Endothelial cell of hepatic sinusoid (primary cell): ENCODE data around the gene C6orf89.

Experiments
- in situ Hi-C: cut with HindIII; loops from 2 replicates; pipeline ENCODE4 v1.10.0; 2017; ENCODE audit warnings: low sequenced_read_pairs

Gene C6orf89

DNA sequence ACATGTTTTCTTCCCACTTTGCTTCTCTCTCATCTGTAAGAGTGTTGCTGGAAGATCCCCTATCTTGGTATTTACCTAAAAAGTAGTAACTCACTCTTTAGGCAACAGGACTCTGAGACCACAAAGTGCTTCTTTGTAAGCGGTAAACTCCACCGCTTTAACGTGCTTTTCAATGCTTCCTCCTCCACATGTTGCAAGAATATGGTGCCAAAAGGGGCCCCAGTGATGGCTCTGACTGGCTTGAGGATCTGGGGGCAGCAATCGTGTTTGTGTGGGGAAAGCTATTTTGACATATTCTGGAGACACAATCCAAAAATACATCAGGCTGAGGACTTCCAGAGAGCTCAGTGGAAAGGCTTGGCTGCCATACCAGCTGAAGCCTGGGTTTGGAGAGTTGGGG, 34.1 kb upstream of the C6orf89 start:
- in situ Hi-C loops: loop anchor here (5.0 kb wide), 1 partner anchor 39 kb away; no protein-coding TSS in a partner anchor

DNA sequence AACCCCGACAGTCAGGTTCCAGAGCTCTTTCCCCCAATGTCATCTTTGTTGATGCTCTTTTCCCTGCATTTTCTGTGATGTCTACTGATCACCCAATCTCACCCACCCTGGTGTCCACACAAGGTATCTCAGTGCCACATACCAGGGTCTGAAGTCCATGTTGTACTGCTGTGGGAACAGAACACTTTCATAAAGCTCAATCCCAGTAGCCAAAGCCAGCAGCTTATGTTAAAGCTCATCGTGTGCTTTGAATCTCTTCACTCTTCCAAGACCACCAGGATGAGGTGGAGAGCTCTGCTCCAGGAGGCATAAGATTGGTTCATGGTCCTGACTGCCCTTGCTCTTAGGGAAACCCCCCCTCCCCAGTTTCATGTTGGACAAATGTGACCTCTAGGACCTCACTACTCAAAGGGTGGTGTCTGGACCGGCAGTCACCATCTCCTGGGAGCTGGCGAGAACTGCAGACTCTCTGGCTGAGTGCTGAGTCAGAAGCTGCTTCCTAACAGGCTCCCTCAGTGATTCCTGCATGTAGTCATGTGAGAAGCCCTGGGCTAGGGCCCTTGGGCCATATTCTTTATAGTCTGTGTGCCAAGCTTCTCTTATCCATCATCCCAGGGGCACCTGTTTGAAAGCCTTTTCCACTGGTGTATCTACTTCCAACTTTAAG, 33.1 kb upstream of the C6orf89 start:
- in situ Hi-C loops: loop anchor here (5.0 kb wide), 1 partner anchor 40 kb away; no protein-coding TSS in a partner anchor

DNA sequence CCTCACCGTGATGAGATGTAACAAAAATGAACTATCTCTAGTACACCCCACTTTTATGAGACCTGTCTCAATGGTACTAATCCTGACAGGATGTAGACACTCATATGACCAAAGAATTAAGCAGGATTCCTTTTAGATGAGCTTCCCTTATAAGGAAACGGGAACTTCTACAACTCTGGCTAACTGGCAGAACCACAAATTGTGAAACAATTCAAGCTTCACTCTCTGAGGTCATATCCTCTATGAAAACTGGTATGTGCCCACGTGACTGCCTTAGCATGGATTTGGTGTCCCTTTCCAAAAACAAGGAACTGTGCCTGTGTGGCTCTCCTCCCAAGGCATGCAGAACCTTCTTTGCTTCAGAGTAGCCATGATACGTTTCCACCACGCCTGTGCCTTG, 32.4 kb upstream of the C6orf89 start:
- in situ Hi-C loops: loop anchor here (5.0 kb wide), 1 partner anchor 41 kb away; no protein-coding TSS in a partner anchor

DNA sequence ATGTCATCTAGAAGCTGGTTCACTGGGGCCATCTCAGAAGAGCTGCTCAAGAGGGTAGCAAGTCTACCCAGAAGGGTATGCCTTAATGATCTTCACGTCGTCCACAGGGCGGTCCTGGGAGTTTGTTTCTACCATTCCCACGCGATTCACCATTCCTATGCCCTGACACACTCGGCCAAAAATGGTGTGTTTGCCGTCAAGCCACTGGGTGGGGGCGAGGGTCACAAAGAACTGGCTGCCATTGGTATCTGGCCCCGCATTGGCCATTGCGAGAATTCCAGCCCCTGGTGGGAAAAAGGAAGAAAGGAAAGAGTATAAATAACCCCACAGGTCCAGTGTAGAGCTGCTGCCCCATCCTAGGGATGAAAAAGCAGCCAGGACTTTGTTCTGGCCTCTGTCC, 30.0 kb upstream of the C6orf89 start:
- in situ Hi-C loops: no loop called here

DNA sequence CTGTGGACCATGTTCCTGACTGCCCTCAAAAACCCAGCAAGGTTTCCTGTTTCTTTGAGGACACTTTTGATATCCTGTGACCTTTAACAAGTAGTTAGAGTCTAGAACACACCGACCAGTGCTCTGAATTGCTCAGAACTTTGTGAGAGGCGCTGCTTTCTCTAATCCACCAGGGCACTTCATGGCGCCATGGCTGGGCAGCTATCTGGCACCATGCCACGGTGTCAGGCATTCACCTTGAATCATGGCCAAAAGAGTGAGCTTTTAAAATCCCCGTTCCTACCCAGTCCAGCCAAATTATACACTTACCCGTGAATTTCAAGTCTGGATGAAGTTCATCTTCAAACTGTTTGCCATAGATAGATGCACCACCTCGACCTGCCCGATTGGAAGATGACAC, 29.5 kb upstream of the C6orf89 start:
- in situ Hi-C loops: no loop called here

DNA sequence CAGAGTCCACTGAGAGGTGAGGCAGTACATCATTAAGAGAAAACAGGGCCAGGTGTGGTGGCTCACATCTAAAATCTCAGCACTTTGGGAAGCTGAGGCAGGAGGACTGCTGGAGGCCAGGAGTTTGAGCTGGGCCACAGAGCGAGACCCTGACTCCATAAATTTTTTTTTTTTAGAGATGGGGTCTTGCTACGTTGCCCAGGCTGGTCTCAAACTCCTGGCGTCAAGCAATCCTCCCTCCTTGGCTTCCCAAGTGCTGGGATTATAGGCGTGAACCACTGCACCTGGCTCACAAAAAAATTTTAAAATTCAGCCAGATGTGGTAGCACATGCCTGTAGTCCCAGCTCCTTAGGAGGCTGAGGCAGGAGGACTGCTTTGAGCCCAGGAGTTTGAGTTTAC, 28.4 kb upstream of the C6orf89 start:
- in situ Hi-C loops: no loop called here

DNA sequence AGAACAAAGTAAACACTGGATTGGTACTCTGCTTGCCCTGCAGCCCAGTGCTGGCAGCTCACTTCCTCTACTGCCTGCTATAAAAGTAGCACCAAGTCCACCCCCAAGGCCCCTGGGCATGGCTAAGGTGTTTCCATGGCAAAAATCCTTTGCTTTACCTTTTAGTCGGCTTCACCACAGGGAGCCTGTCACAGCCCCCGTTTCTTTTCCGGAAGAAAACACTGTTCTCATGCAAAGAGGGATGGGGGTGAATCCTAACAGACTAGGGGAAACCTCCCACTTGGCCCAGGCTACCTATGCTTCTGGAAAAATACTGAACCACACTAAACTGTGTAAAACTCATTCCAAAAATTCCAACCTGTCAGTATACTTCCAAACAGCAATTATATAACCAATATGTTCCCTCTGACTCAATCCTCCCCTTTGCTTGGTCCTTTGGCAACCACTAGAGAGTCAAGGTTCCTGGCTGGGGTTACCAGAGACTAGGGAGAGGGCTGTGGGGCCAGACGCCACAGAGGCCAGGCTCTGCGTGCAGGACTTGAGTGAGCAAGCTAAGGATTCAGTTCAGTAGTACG, 27.3 kb upstream of the C6orf89 start:
- in situ Hi-C loops: no loop called here

DNA sequence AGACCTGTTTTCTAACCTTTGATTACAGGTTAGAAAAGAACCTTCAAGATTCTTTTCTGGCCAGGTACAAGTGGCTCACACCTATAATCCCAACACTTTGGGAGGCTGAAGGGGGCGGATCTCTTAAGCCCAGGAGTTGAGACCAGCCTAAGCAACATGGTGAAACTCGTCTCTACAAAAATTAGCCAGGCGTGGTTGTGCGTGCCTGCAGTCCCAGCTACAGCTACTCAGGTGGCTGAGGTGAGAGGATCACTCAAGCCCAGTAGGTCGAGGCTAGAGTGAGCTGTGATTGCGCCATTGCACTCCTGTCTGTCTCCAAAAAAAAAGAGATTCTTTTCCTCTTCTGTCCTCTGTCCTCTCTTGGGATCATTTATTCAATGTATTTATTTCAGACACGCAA, 25.6 kb upstream of the C6orf89 start:
- in situ Hi-C loops: loop anchor here (5.0 kb wide), 1 partner anchor 47 kb away; no protein-coding TSS in a partner anchor

DNA sequence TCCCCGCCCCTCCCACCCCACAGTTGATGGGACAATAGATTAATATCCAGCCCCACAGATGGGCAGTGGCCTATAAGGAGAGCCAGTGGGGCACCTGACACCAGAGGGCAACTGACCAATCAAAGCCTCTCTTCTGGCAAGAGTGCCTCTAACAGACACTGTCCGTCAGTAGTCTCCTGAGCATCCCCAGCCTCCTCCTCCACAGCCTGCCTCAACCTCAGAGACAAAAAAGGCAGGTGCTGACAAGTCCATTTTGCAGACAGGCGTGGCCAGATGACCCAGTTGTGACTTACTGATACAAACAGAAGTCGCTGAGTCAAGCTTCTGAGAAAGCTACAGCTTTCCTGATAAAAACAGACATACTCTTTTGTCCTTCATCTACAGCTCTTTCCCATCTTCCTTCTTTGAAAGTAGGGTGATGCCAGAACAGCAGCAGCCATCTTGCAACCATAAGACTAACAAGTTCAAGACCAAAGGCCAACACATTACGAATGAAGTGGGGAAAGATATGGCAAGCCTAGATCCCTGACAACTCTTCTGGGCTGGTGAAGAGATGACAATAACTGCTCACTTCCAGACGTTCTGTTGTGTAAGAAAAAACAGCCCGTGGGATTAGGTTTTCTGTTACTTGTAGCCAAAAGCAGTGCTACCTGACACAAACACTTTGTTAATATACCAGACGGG, 23.4 kb upstream of the C6orf89 start:
- in situ Hi-C loops: loop anchor here (5.0 kb wide), 1 partner anchor 45 kb away; no protein-coding TSS in a partner anchor

DNA sequence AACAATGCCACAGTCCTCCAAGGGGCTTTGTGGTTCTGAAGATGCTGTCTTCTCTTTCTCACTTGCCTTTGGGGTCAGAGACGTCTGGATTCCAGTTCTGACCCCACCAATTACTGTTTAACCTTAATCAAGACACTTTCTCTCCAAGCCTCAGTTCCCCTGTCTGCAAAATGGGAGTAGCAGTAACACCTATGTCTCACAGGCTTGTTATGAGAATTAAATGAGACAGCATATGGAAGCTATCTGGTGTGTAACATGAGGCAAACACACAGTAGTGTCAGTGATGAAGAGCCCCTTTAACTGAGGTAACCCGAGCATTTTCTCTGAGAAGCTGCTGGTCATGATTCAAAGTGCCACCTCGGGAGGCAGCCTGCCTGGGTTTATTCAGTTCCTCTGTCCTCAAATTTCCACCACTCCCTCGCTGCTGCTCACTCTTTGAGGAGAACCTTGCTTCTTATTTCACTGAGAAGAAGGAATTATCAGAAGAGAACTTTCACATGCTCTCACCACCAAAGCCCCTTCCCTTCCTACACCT, 22.8 kb upstream of the C6orf89 start:
- in situ Hi-C loops: loop anchor here (5.0 kb wide), 1 partner anchor 44 kb away; no protein-coding TSS in a partner anchor

DNA sequence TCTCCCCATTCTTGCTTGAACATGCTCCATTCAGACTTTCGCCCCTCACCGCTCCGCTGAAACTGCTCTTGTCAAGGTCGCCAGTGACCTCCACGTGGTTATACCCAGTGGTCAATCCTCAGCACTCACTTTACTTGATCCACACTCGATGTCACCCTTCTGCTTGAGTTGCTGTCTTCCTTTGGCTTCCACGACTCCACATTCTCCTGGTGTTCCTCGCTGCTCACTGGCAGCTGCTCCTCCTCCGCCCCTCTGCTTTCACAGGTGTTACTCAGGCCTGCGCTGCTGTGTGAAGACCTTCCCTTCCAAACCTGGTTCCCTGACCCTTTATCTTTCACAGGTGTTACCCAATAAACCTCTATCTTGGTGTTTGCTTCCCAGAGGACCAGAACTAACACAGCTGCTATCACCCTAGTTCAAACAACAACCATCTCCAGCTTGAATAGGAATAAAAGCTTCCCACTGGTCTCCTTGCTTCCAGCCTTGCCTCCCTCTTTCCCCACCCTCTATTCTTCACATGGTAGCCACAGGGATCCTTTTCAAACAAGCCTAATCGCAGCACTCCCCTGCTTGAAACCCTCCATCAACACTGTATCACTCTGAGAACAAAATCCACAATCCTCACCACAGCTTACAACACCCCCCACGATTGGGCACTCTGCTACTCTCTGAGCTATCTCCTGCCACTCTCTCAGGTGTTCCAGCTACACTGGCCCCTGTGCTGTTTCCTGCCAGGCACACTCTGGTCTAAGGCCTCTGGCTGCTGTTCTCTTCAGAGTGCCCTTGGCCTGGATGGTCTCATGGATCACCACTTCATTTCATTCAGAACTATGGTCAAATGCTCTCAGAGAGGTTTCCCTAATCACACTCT, 21.8 kb upstream of the C6orf89 start:
- in situ Hi-C loops: loop anchor here (5.0 kb wide), 1 partner anchor 43 kb away; no protein-coding TSS in a partner anchor

DNA sequence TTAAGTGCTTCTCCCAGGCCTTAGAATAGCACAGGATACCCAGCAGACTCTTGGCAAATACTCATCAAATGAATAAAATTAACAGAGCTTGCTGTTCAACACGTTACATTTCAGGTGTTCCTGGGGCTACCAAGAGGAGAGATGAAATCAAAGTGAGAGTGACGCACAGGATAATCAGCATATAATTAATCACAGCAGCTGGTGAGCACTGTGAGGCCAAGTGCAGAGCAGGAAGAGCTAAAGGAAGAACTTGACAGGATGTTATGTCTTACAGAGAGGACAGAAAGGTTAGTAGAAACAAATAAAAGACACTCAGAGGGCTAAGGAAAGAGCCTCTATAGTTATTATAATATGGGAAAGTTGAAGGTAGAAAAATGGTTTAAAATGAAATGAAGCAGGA, 19.9 kb upstream of the C6orf89 start:
- in situ Hi-C loops: no loop called here

DNA sequence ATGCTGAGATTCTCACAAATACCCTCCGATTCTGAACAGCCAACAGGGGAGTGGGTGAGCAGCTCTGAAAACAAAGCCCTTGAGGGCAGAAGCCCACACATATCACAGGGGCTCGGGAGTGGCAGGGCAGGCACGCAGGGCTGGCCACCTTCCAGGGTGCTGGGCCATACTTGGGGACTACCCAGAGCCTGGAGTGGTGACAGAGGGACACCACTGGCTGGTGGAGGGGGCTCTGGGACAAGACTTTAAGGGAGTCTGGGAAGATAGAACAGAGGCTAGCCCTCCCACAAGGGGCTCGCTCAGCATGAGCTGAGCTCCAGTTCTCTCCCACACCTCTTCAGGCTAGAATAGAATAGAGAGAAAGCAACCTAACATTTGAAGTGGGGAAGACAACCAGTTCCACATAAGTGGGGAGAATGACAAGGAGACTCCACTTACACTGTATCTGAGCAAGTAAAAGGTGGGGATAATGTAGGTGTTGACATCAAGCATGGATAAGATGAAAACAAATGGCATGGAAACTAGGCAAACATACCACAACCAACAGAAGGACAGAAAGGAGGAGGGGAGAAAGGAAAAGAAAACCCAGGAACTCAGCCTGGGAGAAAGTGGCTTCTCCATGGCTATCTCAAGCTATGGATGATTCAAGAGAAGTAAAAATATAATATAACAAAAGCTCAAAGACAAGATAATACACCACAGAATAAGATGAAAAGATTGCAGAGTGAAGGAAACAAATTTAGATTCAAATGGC, 18.1 kb upstream of the C6orf89 start:
- in situ Hi-C loops: no loop called here

DNA sequence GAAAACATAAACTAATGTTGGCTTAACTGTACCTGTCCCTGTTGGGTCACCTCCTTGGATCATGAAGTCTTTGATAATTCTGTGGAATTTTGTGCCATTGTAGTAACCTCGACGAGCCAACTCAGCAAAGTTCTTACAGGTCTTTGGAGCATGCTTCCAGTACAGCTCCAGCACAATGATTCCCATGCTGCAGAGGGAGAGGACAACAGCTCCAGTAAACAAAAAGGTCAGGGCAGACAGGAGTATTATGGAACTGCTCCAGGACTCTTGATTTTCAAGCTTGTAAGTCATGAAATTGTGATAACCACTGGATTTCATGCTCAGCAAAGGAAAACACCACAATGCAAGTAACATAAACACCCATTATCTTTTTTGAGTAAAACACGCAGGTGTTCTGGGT, 14.1 kb upstream of the C6orf89 start:
- in situ Hi-C loops: no loop called here

DNA sequence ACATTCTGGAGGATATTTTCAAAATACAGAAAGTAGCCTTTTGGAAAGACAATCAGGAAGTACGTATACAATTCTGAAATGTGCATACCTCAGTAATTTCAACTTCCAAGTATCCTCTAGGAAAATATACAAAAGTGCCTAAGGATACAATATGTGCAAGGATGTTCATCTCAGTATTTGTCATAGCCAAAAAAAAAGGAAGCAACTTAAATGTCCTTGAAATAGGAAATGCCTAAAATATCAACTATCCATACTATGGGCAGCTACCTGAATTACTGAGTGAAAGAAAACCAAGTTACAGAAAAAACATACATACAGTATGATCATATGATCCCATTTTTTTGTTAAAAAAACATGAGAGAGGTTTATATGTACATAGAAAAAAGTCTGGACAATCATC, 12.6 kb upstream of the C6orf89 start:
- in situ Hi-C loops: no loop called here

DNA sequence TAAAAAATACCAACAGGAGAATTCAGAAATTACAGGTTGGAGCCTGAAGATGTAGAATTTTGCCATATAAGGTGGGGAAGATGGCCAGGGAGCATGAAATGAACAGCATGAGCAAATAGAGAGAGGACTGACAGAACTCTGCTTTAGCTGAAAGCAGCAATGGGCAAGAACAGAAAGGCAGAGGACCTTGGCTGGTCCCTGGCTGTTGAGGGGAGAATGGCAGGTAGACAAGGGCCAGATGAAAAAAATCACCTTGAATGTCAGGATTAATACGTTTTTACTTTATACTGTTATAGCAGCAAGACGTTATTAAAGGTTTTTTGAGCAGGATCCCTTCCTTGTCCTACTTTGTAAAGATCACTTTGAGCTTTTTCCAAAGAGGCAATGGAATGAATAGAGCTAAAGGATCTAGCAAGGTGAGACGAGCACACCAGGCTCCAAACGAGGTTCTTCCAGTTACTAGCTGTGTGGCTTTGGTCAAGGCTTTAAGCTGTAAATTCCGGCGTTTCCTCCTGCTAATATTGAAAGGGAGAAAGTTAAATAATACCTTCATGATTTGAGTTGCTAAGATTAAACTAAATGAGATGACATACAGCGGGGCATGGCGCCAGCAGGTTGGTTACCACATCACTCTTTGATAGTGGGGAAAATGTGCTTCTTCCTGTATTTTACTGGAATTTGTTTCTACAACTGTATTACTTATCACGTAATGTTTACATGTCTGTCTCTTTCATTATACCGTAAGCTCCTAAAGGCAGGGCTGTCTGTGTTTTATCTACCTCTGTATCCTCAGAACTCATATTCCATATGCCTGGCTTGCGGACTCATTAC, 11.9 kb upstream of the C6orf89 start:
- in situ Hi-C loops: no loop called here

DNA sequence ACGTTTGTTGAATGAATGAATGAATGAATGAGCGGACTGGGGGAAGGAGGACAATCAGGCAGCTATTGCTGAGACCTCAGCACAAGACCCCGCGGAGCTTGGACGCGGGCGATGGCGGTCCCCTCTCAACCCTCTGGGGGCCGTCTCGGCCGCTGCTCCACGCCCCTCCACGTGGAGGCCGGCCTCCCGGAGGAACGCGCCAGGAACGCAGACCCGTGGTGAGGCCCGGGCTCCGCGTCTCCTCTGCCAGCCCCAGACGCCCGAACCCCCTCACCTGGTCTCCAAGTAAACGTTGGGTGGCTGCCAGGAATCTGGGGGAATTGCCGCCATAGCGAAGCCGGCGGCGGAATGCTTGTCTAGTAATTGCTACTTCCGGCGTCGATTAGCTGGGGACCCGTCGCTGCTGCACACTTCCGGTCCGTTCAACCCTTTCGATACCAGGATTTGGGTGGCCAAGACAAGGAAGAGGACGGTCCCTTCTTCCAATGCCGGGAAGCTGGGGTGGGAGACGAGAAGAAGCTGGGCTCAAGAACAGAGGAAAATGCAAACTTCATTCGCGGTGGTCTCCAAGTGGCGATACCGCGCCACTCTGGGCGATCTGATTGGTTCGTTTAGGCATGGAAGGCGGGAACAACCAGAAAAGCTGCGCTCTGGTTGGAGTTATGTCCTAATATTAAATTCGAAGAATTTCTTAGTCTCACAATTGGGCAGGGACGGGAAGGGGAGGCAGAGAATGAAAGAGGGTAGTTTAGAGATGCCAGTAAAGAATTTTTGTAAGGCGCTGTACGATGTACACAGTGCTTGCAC, 11.1 kb upstream of the C6orf89 start, which contains the start of gene PPIL1:
PPIL1 (minus strand) TSS at position 361 of the 807 bp plus-strand sequence; CDS start at position 330, 31 bp downstream.
- in situ Hi-C loops: no loop called here

DNA sequence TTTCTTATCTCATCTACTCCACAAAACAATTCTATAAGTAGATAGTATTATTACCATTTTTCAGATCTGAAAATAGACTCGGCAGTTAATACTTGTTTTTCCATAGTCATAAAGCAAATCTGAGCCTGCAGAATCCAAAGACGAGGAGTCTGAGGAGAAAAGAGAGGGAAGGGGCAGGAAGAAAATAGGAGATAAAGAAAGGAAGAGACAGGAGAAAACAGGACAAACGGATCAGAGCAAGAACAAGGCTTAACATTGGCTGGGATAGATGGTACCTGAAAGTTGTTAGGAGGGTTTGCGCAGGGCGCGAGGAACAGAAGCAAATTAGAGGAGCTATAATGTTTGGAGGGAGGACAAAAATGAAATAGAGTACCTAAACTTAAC, 10.5 kb upstream of the C6orf89 start:
- in situ Hi-C loops: no loop called here
